ENCODE results near the gene MTF1.
"Not testable (repeated sequence)": the region's sequence is repeated elsewhere in the genome, so short reads cannot be mapped to it uniquely, and the experiment has no call there.

- TF ChIP-seq CTCF (conservative IDR thresholded peaks at IDR 0.05); ZFX (IDR thresholded peaks at IDR 0.05): not testable (repeated sequence)
Observed at GRCh38 chr1:37897563-37897962, 38.2 kb upstream of the MTF1 start.

Measured in C4-2B (cell line).